Subcutaneous adipose tissue (tissue), 4 donors: ENCODE results near the gene CDH23. TPM values are rescaled to one million over a fixed set of nuclear protein-coding genes. Genes with fewer than 3 reads are reported as not detected.

ENCODE experiments used
- CTCF ChIP-seq: fragments of 450-650 bp; IDR thresholded peaks from one replicate; pipeline ENCODE4 v1.5.1; 2016; ENCODE audit warnings: low read depth, mild to moderate bottlenecking, control low read depth, antibody characterized with exemption, moderate library complexity
- total RNA-seq, 4 donors: library from RNA; depleted of rRNA; stranded (reverse); fragments of >200 nt; gene quantifications; one replicate each; pipeline ENCODE4 v1.1.0, GENCODE V29; 2016

The CDH23 gene
- total RNA-seq, 4 donors from 2014 or later, result 14.3 to 74.8 (median 24.1) TPM

GRCh38 chr10:71623098-71623985 lies 226.6 kb downstream of the CDH23 start:
- TF ChIP-seq CTCF, result no peak

- TF ChIP-seq CTCF, result no peak
Observed at GRCh38 chr10:71623986-71624291, 227.2 kb downstream of the CDH23 start.

- TF ChIP-seq CTCF, result no peak
Observed at GRCh38 chr10:71625445-71626175, 228.9 kb downstream of the CDH23 start.

- no peak for TF ChIP-seq CTCF
Observed at GRCh38 chr10:71627230-71627939, 230.7 kb downstream of the CDH23 start.

- TF ChIP-seq CTCF, result no peak
Observed at GRCh38 chr10:71627956-71628355, 231.2 kb downstream of the CDH23 start.

- no peak for TF ChIP-seq CTCF
Observed at GRCh38 chr10:71629131-71629530, 232.4 kb downstream of the CDH23 start.

- TF ChIP-seq CTCF, result no peak
Observed at GRCh38 chr10:71630168-71630567, 233.4 kb downstream of the CDH23 start.
